GM18502 (cell line): ENCODE measurements around the gene C19orf47.

Experiments used
- ATAC-seq: cut with Tn5 transposase; IDR thresholded peaks from one replicate; pipeline ENCODE4 v1.9.1; 2021; ENCODE audit warnings: mild to moderate bottlenecking; ENCODE audit not compliant: unreplicated experiment, poor library complexity

C19orf47 gene

DNA sequence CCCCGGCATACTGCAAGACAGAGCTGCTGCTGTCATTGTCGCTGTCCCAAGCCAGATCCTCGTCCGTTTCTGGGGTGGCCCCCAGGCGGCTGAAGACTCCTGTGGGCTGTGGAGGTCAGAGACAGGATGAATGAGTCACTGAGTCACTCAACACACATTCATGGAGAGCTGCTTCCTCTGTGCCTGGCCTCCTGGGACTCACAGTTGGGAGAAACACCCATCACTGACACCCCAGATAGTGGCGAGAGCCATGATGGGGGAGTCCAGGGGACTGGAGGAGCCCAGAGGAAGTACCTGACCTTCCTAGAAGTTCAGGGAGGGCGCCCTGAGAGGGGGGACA lies 26.0 kb downstream of the C19orf47 start:
- ATAC-seq = no peak

DNA sequence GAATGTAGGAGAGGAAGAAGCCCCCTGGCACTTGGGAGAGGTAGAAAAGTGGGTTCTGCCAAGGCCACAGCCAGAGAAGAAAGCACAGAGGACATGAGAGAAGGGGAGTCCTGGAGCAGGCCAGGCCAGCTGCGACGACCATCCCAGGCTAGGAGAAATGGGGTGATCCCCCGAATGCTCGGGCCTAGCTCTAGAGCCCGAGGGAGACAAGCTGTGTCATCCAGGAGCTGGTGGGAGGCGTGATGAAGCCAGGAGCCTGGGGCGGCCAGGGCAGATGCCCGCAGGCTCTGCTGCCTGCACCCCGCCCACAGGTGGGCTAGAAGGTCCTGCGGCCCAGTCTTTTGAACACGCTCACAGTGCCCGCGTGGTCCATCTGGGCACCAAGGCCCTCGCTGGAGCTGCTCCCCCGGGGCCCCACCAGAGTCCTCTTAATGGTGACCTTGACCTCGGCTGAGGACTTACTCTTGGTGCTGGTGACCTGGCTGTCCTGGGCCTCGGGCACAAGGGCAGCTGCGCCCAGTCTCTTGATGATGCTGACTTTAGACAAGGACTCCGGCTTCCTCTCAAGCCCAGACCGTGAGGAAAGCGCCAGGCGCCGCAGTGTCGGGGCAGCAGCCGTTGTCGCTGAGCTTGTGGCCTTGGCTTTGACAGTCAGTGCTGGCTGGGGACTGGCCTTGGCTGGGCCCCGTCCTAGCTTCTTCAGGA lies 26.5 kb downstream of the C19orf47 start:
- no peak for ATAC-seq

DNA sequence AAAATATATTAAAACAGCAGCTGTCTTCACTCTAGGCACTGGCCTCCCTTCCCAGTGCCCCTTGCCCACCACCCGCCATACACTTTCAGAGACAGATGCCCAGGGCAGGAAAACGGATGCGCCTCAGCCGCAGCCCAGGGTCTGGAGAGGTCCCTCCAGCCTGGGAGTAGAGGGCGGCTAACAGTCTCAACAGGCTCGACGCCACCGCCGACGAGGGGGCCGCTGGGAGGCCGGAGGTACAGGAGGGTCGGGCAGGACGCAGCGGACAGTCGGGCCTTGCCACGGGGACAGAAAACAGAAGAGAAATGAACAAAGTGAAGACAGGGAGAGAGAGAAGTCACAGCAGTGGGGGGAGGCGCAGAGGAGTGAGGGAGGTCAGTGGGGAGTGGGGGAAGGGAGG lies 27.1 kb downstream of the C19orf47 start:
- ATAC-seq = no peak

DNA sequence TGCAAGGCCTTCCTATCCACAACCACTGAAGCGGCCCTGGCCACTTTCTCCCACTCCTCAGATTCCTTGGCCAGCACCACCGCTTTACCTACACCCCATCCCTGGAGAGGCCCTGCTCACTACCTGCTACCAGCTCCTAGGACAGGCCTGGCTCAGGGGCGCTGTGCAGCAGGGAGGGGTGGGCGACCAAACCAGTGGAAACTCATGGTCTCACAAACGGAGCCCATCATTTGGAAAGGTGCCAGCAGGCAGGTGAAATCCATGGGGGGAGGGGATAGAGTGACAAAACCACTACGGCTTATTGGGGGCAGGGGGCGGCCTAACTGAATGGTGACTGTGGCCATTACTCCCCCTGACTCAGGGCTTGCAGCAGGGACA lies 27.6 kb downstream of the C19orf47 start:
- ATAC-seq = no peak

DNA sequence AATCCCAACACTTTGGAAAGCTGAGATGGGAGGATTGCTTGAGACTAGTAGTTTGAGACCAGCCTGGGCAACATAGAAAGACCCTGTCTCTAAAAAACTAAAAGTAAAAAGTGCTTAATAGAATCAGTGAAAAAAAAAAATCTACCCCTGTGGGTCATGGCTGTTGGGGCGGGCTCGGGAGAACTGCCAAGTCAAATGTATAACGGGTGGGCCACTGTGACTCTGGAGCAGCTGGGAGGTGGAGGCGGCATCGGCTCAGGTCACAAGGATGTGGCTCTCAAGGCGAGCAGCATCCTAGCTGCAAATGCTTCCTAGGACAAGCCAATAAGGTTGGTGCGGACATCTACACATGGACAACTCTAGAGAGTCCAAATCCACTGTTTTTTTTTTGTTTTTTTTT lies 30.9 kb downstream of the C19orf47 start:
- no peak for ATAC-seq

DNA sequence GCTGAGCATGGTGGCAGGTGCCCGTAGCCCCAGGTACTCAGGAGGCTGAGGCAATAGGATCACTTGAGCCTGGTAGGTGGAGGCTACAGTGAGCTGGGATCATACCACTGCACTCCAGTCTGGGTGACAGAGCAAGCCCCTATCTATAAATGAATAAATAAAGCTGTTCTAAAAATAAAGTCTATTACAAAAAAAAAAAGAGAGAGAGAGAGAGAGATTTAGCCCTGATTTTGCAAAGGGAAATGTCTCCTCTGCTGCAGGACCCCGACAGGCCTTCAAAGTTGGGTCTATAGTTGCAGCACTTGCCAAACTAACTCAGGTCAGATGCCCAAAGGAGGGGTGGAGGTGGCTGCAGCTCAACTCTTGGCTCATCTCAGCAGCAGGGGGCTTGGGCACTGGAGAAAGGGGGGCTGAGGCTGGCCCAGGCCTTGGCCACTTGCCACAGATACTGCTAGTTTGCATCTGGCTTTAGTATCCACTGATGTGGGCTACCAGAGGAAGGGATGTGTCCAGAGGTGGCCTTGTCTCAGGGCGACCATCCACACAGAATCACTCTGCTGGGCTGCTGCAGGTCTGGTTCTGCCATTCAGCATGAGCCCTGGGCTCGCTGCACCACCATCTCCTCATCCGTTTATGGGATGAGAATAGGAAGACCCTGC lies 32.3 kb downstream of the C19orf47 start:
- no peak for ATAC-seq

DNA sequence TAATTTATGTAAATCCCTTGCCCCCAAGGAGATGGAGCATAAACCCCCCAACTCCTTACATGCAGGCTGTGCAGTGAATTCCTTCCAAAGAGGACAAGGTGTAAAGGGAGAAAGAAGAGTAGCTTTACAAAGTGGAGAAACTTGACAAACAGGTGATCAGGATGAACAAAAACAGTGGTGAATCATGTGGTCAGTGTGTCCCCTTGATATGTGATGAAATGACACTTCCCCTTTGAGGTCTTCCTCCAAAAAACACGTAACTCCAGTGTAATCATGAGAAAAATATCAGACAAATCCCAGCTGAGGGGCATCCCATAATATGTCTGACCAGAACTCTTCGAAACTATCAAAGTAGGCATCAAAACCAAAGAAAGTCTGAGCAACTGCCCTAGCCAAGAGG lies 33.5 kb downstream of the C19orf47 start:
- no peak for ATAC-seq

DNA sequence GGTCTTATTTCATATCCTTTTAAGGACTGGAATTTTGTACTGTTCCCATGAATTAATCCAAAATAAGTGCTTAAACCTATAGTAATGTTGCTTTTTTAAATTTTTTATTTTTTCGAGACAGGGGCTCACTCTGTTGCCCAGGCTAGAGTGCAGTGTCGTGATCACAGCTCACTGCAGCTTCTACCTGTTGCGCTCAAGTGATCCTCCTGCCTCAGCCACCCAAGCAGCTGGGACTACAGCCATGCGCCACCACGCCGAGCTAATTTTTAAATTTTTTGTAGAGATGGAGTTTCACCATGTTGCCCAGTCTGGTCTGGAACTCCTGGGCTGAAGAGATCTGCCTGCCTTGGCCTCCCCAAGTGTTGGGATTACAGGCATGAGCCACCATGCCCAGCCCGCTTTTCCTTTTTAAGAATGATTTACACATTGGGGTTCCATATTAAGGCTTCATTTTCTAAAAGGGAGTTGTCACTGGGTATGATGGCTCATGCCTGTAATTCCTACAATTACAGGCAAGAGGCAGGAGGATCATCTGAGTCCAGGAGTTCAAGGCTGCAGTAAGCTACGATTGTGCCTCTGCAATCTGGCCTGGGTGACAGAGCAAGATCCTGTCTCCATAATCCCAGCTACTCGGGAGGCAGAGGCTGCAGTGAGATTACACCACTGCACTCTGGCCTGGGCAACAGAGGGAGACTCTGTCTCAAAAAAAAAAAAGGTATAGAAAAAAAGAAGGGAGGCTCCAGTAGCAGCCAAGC lies 34.8 kb downstream of the C19orf47 start:
- ATAC-seq = no peak

DNA sequence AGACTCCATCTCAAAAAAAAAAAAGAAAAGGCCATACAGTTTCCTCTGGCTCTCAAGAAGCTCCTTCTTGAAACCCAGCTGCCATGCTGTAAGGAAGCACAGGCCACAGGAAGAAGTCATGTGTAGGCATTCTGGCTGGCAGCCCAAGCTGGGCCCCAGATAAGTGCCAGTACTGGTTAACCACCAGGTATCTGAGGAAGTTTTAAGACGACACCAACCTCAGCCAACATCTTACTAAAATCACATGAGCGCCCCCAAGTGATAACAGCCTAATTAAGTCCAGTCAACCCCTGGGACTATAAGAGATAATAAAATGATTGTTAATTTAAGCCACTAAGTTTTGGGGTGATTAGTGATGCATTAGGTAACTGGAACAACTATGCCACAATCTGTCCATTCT lies 35.7 kb downstream of the C19orf47 start:
- no peak for ATAC-seq

DNA sequence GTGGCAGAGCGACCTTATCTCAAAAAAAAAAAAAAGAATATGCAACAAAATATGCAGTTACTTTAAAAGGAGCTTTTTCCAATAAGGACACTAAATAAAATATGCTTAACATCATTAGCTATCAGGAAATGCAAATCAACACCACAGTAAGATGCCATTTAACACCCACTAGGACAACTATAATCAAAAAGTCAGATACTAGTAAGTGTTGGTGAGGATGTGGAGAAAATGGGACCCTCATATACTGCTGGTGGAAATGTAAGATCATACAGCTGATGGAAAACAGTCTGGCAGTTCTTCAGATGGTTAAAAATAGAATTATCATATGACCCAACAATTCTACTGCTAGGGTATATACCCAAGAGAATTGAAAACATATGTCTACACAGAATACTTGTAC lies 38.5 kb downstream of the C19orf47 start:
- no peak for ATAC-seq

DNA sequence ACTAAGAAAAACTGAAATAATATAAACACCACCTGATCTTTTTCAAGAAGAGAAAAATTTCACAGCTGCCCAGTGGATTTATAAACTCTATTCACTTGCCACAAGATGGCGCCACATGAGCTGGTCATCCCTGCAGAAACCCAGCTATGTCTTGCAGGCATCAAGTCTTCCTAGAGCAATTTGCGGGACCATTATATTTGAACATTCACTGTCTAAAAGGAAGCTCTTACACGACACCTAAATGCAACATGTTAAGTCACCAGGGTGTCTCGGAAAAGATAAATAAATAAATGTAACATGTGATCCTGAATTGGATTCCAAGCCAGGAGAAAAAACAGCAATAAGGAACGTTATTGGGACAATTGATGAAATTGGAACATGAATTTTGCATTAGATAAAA lies 42.8 kb downstream of the C19orf47 start:
- no peak for ATAC-seq

DNA sequence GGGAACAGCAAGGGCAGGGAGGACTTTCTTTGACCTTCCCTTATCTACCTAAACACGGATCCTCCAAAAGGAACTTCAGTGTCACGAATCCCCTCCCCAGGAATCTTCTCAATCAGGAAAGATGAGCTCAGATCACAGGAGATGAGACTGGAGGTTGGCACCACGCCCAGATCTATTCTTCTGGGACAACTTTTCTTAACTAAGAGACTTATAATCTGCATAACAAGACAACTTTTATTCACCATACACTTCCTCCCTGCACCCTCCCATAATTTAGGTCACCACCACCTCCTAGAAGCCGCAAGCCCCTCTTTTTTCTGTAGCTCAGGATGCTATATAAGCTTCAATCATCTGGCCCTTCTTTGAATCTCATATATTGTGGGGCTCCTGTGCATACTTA lies 43.9 kb downstream of the C19orf47 start:
- no peak for ATAC-seq

DNA sequence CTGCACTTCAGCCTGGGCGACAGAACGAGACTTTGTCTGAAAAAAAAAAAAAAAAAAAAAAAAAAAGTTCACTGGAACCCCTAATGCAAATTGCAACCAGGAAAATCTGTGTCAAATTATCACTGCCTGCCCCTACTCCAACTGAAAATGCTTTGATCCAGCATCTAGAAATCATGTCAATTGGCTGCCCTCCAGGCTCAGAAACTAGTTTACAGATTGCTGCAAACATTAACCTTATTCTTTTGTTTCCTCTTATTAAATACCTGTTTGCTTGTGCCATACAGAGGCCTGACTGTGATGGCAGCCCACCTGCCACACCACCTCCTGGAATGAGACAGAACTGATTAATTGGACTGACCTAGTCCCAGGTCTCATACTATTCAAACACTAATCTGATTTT lies 44.4 kb downstream of the C19orf47 start:
- ATAC-seq = no peak

DNA sequence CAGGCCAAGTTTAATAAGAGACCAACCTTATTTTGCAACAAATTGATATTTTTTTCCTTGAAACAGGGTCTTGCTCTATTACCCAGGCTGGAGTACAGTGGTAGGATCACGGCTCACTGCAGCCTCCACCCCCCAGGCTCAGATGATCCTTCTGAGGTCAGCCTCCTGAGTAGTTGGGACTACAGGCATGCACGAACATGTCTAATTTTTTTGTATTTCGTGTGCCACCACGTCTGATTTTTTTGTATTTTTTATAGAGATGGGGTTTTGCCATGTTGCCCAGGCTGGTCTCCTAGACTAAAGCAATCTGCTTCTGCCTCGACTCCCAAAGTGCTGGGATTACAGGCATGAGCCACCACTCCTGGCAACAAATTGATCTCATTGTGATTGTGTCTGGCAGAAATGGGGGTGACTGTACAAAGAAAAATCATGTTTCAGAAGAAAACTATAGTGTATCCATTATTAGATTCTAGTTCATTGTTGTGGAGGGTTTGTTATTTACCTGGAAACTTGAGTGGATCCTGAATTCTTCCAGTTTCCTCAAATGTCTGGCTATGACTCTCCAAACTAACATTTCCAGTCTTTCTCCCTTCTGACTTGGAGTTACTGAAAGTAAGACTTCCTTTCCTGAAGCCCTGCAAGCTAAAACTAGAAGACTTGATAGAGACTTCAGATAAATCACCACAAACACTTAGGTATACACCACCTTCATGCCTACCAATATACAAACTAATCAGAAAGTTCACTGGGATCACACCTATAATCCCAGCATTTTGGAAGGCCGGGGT lies 45.8 kb downstream of the C19orf47 start:
- ATAC-seq = no peak

DNA sequence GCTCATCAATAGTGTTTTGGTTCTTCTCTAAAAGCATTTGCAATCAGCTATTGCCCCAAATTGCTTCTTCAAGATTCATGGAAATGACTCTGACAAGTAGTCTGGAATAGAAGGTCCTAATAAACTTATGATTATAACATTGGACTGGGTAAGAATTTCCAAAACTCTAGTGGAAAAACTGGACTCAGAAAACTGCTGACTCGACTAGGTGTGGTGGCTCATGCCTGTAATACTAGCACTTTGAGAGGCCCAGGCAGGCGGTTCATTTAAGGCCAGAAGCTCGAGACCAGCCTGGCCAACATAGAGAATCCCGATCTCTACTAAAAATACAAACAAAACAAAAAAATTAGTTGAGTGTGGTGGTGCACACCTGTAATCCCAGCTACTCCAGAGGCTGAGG lies 47.5 kb downstream of the C19orf47 start:
- no peak for ATAC-seq

DNA sequence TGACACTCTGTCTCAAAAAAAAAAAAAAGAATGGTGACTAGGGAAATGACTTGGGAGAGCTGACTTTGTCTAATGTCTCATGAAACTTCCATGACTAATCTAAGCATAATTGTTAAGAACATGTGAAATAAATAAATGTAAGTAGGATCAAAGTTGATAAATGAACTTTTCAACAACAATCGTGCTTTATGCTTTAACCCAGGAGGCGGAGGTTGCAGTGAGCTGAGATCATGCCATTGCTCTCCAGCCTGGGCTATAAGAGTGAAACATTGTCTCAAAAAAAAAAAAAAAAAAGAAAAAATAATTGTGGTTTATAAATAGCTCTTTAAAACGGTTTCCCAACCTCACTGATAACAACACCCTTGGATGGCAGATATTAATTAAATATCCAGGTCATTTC lies 50.2 kb downstream of the C19orf47 start:
- no peak for ATAC-seq

DNA sequence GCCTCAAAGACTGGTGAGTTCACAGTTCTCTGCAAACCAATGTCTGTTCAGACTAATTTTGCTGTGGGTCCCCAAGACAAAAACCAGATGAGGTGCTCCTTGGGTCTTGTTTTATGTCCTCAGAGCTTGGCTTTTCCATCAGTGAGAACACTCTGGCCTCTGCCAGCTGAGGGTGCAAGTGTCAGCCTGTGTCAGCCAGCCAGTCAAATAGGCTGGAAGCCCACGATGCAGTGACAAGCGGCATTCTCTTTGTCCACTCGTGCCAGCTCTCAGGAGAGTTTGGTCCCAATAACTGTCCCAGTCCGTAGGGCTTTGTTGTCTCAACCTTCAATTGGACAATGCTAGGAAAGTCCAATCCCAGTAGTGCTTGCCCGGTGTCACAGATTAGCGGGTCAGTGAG lies 53.6 kb downstream of the C19orf47 start:
- no peak for ATAC-seq

DNA sequence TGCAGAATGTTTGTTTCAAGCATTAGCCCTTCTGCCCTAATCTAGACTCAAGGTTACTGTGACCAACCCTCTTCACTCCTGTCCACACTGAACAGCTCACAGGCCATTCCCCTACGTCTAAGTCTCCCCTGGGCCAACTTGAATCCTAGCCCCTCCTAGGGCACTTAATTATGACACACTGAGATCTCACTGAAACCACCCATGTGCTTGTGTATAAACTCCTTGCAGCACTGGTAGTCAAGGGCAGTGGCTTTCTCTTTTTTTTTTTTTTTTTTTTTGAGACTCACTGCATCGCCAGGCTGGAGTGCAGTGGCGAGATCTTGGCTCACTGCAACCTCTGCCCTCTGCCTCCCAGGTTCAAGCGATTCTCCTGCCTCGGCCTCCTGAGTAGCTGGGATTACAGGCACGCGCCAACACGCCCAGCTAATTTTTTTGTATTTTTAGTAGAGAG lies 61.2 kb downstream of the C19orf47 start:
- no peak for ATAC-seq

DNA sequence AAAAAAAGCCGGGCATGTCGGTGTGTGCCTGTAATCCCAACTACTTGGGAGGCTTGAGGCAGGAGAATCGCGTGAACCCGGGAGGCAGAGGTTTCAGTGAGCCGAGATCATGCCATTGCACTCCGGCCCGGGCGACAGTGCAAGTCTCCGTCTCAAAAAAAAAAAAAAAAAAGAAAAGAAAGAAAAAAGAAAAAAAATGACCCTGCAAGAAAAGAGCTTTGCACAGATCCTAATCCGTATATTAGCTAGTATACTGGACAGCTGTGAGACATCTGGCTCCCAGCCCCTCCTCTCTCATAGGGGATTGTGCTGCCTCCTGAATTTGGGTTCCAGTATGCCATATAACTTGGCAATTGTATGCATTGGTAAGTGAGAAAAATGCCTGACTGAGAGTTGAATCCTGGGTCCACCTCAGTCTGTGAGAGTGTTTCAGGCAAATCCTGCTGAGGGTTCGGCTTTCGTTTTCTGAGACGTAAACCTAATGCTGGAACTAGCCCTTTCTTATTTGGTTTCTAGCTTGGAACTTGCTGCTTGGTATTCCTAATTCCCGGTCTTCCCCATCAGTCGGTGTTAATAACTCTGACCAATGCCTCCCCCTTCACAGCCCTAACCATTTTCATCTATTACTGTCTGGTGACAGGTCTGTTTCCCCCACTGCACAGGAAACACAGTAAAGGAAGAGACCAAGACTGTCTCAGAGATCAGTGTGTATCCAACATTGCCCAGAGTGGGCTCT lies 61.8 kb downstream of the C19orf47 start:
- ATAC-seq = no peak
